ENCODE data around the gene PRSS37. TPM values are rescaled to one million over a fixed set of nuclear protein-coding genes. Genes with fewer than 3 reads are reported as not detected.

The PRSS37 gene
- total RNA-seq, 3 donors from 2014 or later: not detected

DNA sequence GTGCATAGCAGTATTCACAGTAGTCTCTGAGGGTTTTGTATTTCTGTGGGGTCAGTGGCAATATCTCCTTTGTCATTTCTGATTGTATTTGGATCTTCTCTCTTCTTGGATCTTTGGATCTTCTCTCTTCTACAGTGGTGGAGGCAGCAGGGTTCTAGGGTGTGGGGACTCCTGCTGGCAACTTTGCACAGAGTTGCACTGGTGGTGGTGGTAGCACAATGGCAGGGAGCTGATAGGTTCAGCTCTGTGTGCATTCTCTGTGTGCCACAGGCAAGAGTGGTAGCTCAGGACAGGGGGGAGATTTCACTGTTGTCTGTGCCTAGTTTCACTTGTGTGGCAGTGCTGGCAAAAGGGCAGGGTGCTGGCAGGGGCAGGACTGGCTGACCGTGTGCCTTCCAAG is 35.1 kb upstream of the PRSS37 start:
- no peak for TF ChIP-seq POLR2AphosphoS5 (IDR thresholded peaks at IDR 0.05)
- TF ChIP-seq POLR2A (IDR thresholded peaks at IDR 0.05): no peak
- TF ChIP-seq, protein P1, sequence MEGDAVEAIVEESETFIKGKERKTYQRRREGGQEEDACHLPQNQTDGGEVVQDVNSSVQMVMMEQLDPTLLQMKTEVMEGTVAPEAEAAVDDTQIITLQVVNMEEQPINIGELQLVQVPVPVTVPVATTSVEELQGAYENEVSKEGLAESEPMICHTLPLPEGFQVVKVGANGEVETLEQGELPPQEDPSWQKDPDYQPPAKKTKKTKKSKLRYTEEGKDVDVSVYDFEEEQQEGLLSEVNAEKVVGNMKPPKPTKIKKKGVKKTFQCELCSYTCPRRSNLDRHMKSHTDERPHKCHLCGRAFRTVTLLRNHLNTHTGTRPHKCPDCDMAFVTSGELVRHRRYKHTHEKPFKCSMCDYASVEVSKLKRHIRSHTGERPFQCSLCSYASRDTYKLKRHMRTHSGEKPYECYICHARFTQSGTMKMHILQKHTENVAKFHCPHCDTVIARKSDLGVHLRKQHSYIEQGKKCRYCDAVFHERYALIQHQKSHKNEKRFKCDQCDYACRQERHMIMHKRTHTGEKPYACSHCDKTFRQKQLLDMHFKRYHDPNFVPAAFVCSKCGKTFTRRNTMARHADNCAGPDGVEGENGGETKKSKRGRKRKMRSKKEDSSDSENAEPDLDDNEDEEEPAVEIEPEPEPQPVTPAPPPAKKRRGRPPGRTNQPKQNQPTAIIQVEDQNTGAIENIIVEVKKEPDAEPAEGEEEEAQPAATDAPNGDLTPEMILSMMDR (IDR thresholded peaks at IDR 0.05): no peak
- no peaks in the 10 kb centered on the region for H3K36me3 ChIP-seq
- H3K4me3 ChIP-seq: no peak overlapping the region
- DNase-seq (ENCODE audit: low spot score in 2 of 2): no peak
- H3K27me3 ChIP-seq: no peaks in the 10 kb centered on the region
- no peak overlapping the region for H3K27ac ChIP-seq
- intact Hi-C loops (cut with DNase I; ENCODE audit: low total_unique reads): no loop called here
- H3K4me1 ChIP-seq: no peaks in the 10 kb centered on the region
- H3K9me3 ChIP-seq: peaks cover 6 to 10% of the 10 kb centered on the region in 2 donors

DNA sequence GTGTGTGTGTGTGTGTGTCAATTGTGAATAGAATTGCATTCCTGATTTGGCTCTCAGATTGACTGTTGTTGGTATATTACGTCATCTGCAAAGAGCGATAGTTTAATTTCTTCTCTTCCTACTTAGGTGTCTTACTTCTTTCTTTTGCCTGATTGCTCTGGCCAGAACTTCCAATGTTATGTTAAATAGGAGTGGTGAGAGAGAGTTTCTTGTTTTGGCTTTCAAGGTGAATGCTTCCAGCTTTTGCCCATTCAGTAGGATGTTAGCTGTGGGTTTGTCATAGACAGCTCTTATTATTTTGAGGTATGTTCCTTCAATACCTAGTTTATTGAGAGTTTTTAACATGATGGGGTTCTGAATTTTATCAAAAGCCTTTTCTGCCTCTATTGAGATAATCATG is 34.2 kb upstream of the PRSS37 start:
- no peaks in the 10 kb centered on the region for H3K27me3 ChIP-seq
- no peaks in the 10 kb centered on the region for H3K36me3 ChIP-seq
- no peak overlapping the region for H3K4me3 ChIP-seq
- peaks cover 0 to 13% of the 10 kb centered on the region in 2 donors for H3K9me3 ChIP-seq
- no peak for DNase-seq (ENCODE audit: low spot score in 2 of 2)
- no peaks in the 10 kb centered on the region for H3K4me1 ChIP-seq
- TF ChIP-seq, protein P1 (IDR thresholded peaks at IDR 0.05): no peak
- TF ChIP-seq POLR2AphosphoS5 (IDR thresholded peaks at IDR 0.05) (no peak), POLR2A (IDR thresholded peaks at IDR 0.05) (no peak)
- intact Hi-C loops (cut with DNase I; ENCODE audit: low total_unique reads): no loop called here
- no peak overlapping the region for H3K27ac ChIP-seq

DNA sequence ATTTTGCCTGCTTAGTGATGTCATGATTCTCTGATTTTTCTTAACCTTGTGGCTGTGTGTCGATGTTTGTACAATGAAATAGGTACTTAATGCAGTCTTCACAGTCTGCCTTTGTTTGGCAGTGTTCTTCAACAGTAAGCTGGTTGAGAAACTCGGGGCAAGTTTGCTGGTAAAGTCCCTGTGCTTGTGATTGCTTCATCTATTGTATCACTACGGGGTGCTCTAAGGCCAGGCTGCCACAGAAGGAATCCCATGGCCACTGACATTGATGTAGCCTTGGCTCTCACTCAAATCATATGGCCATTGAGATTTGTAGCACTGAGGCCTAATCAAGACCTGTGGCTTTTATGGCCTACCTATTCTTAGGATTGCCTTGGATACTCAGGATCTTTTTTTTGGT is 33.5 kb upstream of the PRSS37 start:
- Histone ChIP-seq H3K27ac (no peak overlapping the region), H3K9me3 (peaks cover 0 to 18% of the 10 kb centered on the region in 2 donors), H3K27me3 (no peaks in the 10 kb centered on the region), H3K4me1 (no peaks in the 10 kb centered on the region), H3K36me3 (no peaks in the 10 kb centered on the region), H3K4me3 (no peak overlapping the region)
- TF ChIP-seq, protein P1 (IDR thresholded peaks at IDR 0.05): no peak
- TF ChIP-seq POLR2AphosphoS5 (IDR thresholded peaks at IDR 0.05): no peak
- TF ChIP-seq POLR2A (IDR thresholded peaks at IDR 0.05): no peak
- intact Hi-C loops (cut with DNase I; ENCODE audit: low total_unique reads): no loop called here
- DNase-seq (ENCODE audit: low spot score in 2 of 2): no peak

DNA sequence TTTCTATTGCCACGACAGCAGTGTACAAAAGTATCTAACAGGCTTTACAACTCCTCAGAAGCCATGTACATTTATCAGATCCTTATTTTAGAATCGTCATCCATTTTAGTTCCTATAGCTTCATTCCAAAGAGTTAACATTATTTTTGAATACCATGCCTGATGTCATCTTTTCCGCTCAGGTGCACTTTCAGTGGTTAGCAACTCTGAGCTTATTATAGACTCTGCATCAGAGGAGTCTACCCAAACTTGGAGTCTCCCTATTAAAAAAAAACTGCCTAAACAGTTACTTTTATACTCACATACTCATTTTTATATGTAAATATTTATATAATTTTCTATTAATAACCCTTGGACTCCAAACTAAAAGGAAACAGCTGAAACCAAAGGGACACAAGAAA is 31.6 kb upstream of the PRSS37 start:
- intact Hi-C loops (cut with DNase I; ENCODE audit: low total_unique reads): no loop called here
- no peaks in the 10 kb centered on the region for H3K27me3 ChIP-seq
- H3K9me3 ChIP-seq: peaks cover 0 to 16% of the 10 kb centered on the region in 2 donors
- DNase-seq (ENCODE audit: low spot score in 2 of 2): no peak
- H3K27ac ChIP-seq: no peak overlapping the region
- H3K4me1 ChIP-seq: no peaks in the 10 kb centered on the region
- no peaks in the 10 kb centered on the region for H3K36me3 ChIP-seq
- H3K4me3 ChIP-seq: no peak overlapping the region
- TF ChIP-seq POLR2AphosphoS5 (IDR thresholded peaks at IDR 0.05): no peak
- TF ChIP-seq, protein P1 (IDR thresholded peaks at IDR 0.05): no peak

DNA sequence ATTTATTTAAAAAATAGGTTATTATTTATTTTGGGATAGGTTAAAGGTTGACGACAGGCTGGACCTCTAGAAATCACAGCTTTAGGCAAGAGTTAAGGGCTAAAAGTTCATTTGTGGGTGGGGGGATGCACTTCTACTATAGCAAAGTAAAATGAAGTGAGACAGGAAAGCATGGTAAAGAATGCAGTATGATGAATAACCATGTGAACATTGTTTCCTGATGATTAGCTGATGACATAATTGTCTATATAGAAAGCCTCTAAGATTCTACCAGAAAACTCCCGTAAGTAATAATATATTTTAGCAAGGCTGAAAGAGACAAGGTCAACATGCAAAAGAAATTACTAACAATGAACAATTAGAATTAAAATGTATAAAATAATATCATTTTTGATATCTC is 25.7 kb upstream of the PRSS37 start:
- Histone ChIP-seq H3K4me3 (no peak overlapping the region), H3K27me3 (no peaks in the 10 kb centered on the region), H3K4me1 (no peaks in the 10 kb centered on the region), H3K9me3 (peaks cover 0 to 18% of the 10 kb centered on the region in 2 donors), H3K36me3 (no peaks in the 10 kb centered on the region), H3K27ac (no peak overlapping the region)
- intact Hi-C loops (cut with DNase I; ENCODE audit: low total_unique reads): no loop called here
- no peak for DNase-seq (ENCODE audit: low spot score in 2 of 2)
- TF ChIP-seq, protein P1 (IDR thresholded peaks at IDR 0.05): no peak
